ENCODE data around the gene RGL2.

DNA sequence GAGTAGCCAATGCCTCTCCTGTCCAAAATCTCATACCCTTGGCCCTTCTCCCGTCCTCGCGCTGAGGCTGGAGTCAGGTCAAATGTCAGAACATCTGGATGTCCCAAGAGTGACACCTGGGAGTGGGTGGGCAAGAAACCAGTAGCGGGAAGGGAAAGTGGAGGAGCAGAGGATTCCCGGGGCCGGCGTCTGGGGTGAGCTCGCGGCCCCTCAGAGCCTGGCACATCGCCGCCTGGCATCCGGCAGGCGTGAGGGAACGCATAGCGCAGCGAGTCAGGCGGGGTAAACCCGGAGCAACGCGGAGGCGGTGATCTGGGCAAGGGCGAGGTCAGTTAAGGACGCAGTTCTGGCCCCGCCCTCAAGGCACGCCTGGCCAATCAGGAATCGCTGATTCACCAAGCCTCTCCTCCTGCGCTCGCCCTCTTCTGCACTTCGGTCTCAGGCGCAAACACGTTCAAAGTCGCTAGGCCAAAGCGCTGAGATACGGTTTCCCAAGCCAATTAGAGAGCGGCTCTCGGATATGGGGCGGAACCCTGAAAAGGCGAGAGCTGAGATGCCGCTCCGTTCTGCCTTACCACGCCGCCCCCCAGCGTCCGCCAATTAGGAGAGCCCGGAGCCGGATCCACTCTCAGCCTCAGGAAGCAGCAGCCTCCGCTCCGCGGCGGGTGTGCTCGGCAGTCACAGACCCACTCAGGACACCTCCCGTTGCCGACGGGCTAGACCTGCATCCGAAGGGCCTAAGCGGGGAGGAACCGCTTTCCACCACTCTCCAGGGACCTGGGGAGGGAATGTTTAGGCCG, 49.6 kb downstream of the RGL2 start:
- TF ChIP-seq CTCF (IDR thresholded peaks at IDR 0.05), result no peak
- TF ChIP-seq EZH2 (IDR thresholded peaks at IDR 0.05; ENCODE audit: borderline replicate concordance, insufficient read depth, low read depth, low read length, poor library complexity, severe bottlenecking), result no peak

Measured in B cell (primary cell).